Mucosa of rectum (tissue), 2 donors: Measurements from ENCODE around the gene MOBP.

Experiments
- H3K27ac ChIP-seq, 2 donors: one replicate each; pipeline ENCODE4 v1.7.0; 2013; ENCODE audit warnings: inconsistent platforms in 2 of 2, low read depth in 2 of 2, low read length in 2 of 2
- H3K27me3 ChIP-seq, 2 donors: one replicate each; pipeline ENCODE4 v1.7.0; 2013; ENCODE audit warnings: low read length in 2 of 2; ENCODE audit not compliant: control insufficient read depth in 2 of 2, insufficient read depth in 2 of 2
- H3K36me3 ChIP-seq, 2 donors: one replicate each; pipeline ENCODE4 v1.7.0; 2013; ENCODE audit warnings: low read length in 2 of 2; ENCODE audit not compliant: control insufficient read depth in 2 of 2, insufficient read depth in 2 of 2
- H3K4me1 ChIP-seq, 2 donors: one replicate each; pipeline ENCODE4 v1.7.0; 2013; ENCODE audit warnings: low read length in 2 of 2, mild to moderate bottlenecking in 1 of 2; ENCODE audit not compliant: control insufficient read depth in 2 of 2, insufficient read depth in 2 of 2
- H3K4me3 ChIP-seq, 2 donors: one replicate each; pipeline ENCODE4 v1.7.0; 2013; ENCODE audit warnings: low read length in 2 of 2
- H3K9ac ChIP-seq, 2 donors: one replicate each; pipeline ENCODE4 v1.7.0; 2013; ENCODE audit warnings: low read length in 2 of 2, low read depth in 1 of 2, mild to moderate bottlenecking in 1 of 2
- H3K9me3 ChIP-seq, 2 donors: one replicate each; pipeline ENCODE4 v1.7.0; 2013; ENCODE audit warnings: low read length in 2 of 2; ENCODE audit not compliant: control insufficient read depth in 2 of 2
- donor health status: healthy.
- donor health status: Normal muscosa, but diverticular disease.

The MOBP gene

GRCh38 chr3:39513791-39514369, 46.4 kb downstream of the MOBP start:
- H3K4me3 ChIP-seq = no peak overlapping the region
- H3K4me1 ChIP-seq = no peaks in the 10 kb centered on the region

DNA sequence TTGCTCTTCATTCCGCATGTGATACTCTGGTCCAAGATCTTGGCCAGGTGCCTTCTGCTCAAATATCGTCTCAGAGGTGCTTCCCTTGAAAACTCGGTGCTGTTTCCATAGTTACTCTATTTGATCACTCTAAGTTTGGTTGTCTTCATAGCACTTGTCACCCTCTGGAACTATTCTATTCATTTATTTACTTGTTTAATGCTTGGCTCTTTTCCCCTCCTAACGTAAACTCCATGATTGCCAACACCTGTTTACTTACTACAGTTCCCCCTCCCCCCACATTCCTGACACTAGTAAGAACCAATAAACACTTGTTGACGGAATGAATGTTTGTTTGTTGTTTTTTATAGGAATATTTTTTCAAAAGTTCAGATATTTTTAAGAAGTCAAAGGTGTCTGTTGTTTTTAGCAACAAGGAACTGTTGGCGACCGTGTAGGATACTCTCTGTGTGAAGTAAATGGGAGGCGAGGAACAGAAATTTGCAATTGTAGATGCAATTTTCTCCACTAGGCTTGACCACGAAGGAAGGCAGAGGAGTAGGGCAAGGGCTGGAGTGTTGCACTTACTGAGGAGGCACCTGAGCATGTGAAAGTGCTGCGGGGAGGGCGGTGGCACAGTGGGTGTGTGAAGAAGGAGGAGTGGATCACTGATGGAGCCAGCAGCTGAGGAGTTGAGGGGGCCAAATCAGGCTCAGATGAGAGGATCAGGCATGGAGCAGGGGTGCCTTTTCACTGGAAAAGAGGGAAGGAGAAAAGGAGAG, 48.4 kb downstream of the MOBP start:
- no peak overlapping the region for H3K27ac ChIP-seq
- no peaks in the 10 kb centered on the region for H3K36me3 ChIP-seq
- no peaks in the 10 kb centered on the region for H3K27me3 ChIP-seq
- H3K4me1 ChIP-seq = no peaks in the 10 kb centered on the region
- no peak overlapping the region for H3K9ac ChIP-seq
- no peaks in the 10 kb centered on the region for H3K9me3 ChIP-seq
- H3K4me3 ChIP-seq = no peak overlapping the region

More at GRCh38 chr3:39513791-39514369, 46.4 kb downstream of the MOBP start:
- no peaks in the 10 kb centered on the region for H3K9me3 ChIP-seq
- H3K27me3 ChIP-seq = no peaks in the 10 kb centered on the region
- no peak overlapping the region for H3K27ac ChIP-seq
- no peaks in the 10 kb centered on the region for H3K36me3 ChIP-seq
- H3K9ac ChIP-seq = no peak overlapping the region

DNA sequence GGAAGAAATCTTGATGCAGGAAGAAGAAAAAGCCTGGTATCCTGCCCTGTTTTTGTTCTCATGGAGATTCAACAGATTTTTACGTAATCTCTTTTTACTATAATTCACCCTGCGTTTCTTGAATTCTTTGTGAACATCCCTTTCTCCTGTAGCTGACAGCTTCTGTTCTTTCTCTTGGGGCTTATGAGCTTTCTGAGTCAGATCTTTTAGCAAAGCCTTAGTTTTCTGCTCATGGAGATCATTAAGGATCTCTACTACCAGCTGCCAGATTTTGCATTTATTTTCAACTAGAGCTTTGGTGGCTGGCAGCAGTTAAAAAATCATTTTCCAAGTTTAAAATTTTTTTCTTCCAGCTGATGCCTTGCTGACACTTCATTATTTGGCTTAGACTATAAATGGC, 51.6 kb downstream of the MOBP start:
- H3K9me3 ChIP-seq = no peaks in the 10 kb centered on the region
- H3K36me3 ChIP-seq = no peaks in the 10 kb centered on the region
- no peaks in the 10 kb centered on the region for H3K4me1 ChIP-seq
- no peak overlapping the region for H3K9ac ChIP-seq
- no peaks in the 10 kb centered on the region for H3K27me3 ChIP-seq
- no peak overlapping the region for H3K4me3 ChIP-seq
- H3K27ac ChIP-seq = no peak overlapping the region

DNA sequence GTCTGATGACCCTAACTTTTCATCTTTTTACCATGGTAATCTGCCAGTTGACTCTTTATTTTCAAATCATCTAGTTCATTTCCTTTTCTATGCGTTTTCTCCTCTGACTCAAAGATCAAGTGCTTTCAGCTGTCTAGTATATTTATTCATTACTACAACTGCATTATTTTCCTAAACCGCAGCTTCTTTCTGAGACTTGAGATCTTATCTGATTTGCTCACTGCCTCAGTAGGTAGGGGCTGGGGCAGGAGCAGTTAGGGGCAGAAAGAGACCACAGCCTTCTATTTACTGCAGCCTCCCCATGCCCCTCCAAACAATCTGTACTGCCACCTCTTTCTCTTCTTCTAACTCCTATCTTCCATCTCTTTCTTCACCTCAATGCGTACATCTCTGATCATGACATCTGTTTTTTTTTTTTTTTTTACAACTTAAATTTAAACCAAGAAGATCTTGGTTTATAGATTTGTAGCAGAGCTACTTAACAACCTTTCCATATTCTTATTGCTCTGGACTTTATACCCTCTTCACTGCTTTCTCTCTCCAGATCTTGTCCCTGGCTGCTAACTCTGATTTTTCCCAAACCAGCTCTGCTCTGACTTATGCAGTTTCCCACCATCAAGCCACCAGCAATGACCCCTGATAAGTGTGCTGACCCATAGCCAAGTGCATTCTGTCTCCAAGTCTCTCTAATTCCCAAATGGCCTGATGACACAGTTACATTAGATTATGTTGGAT, 52.2 kb downstream of the MOBP start:
- no peaks in the 10 kb centered on the region for H3K9me3 ChIP-seq
- no peak overlapping the region for H3K9ac ChIP-seq
- no peaks in the 10 kb centered on the region for H3K27me3 ChIP-seq
- no peaks in the 10 kb centered on the region for H3K4me1 ChIP-seq
- no peak overlapping the region for H3K4me3 ChIP-seq
- H3K27ac ChIP-seq = no peak overlapping the region
- H3K36me3 ChIP-seq = no peaks in the 10 kb centered on the region

GRCh38 chr3:39521456-39521855, 54.0 kb downstream of the MOBP start:
- Histone ChIP-seq H3K9ac (no peak overlapping the region), H3K9me3 (no peaks in the 10 kb centered on the region), H3K4me3 (no peak overlapping the region), H3K27ac (no peak overlapping the region), H3K36me3 (no peaks in the 10 kb centered on the region), H3K4me1 (no peaks in the 10 kb centered on the region), H3K27me3 (no peaks in the 10 kb centered on the region)

- no peaks in the 10 kb centered on the region for H3K4me1 ChIP-seq
- no peak overlapping the region for H3K4me3 ChIP-seq
- no peak overlapping the region for H3K9ac ChIP-seq
- H3K27ac ChIP-seq = no peak overlapping the region
- no peaks in the 10 kb centered on the region for H3K27me3 ChIP-seq
- H3K9me3 ChIP-seq = no peaks in the 10 kb centered on the region
- H3K36me3 ChIP-seq = no peaks in the 10 kb centered on the region
Observed at GRCh38 chr3:39524107-39524506, 56.6 kb downstream of the MOBP start.

- no peaks in the 10 kb centered on the region for H3K36me3 ChIP-seq
- no peaks in the 10 kb centered on the region for H3K27me3 ChIP-seq
- H3K4me3 ChIP-seq = no peak overlapping the region
- no peaks in the 10 kb centered on the region for H3K4me1 ChIP-seq
- no peak overlapping the region for H3K27ac ChIP-seq
- no peaks in the 10 kb centered on the region for H3K9me3 ChIP-seq
- H3K9ac ChIP-seq = no peak overlapping the region
Observed at GRCh38 chr3:39528844-39529243, 61.4 kb downstream of the MOBP start.

GRCh38 chr3:39529577-39529976, 62.1 kb downstream of the MOBP start:
- Histone ChIP-seq H3K4me1 (no peaks in the 10 kb centered on the region), H3K9ac (no peak overlapping the region), H3K27me3 (no peaks in the 10 kb centered on the region), H3K9me3 (no peaks in the 10 kb centered on the region), H3K4me3 (no peak overlapping the region), H3K27ac (no peak overlapping the region), H3K36me3 (no peaks in the 10 kb centered on the region)

DNA sequence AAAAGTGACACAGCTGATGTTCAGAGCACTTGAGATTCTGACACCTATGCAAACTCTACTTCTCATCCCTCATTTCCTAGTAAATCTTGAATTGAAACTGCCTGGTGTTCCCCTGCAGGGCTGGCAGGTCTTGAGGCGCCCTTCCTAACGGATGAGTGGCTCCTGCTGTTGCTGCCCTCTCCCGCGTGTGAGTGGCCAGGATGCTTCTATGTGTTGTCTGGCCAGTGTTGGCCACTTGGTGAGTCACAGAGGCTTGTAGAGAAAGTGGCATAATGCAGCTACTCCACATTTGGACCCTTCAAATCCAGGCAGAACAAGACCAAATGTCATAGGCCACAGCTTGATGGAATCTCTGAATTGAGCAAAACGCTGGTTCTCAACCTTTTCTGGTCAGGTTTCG, 63.6 kb downstream of the MOBP start:
- Histone ChIP-seq H3K27ac (no peak overlapping the region), H3K36me3 (no peaks in the 10 kb centered on the region), H3K27me3 (no peaks in the 10 kb centered on the region), H3K4me3 (no peak overlapping the region), H3K4me1 (no peaks in the 10 kb centered on the region), H3K9ac (no peak overlapping the region), H3K9me3 (no peaks in the 10 kb centered on the region)

GRCh38 chr3:39531665-39532064, 64.2 kb downstream of the MOBP start:
- H3K27ac ChIP-seq = no peak overlapping the region
- H3K36me3 ChIP-seq = no peaks in the 10 kb centered on the region
- H3K9ac ChIP-seq = no peak overlapping the region
- H3K9me3 ChIP-seq = no peaks in the 10 kb centered on the region
- H3K4me3 ChIP-seq = no peak overlapping the region
- no peaks in the 10 kb centered on the region for H3K27me3 ChIP-seq
- no peaks in the 10 kb centered on the region for H3K4me1 ChIP-seq
